Breast epithelium (tissue), 3 donors: ENCODE results near the gene LEMD3.
"Not testable (repeated sequence)": the region's sequence is repeated elsewhere in the genome, so short reads cannot be mapped to it uniquely, and the experiment has no call there.

Source experiments
- CTCF ChIP-seq, 3 donors: fragments of 450-650 bp; IDR thresholded peaks; one replicate each; pipeline ENCODE4 v1.5.1; 2016 to 2017; ENCODE audit warnings: antibody characterized with exemption in 3 of 3, mild to moderate bottlenecking in 3 of 3, moderate library complexity in 3 of 3
- POLR2A ChIP-seq: fragments of 450-650 bp; IDR thresholded peaks from one replicate; pipeline ENCODE4 v1.6.1; 2016; ENCODE audit warnings: antibody characterized with exemption, mild to moderate bottlenecking, moderate library complexity

- TF ChIP-seq CTCF (IDR thresholded peaks at IDR 0.05); POLR2A: not testable (repeated sequence)
Observed at GRCh38 chr12:65285532-65285931, 116.1 kb downstream of the LEMD3 start.
